GM10266 (cell line): ENCODE data around the gene PFKFB3.

ENCODE experiments used
- DNase-seq: peaks from one replicate; pipeline ENCODE4 v3.0.0; 2012; ENCODE audit errors: extremely low spot score
- TF ChIP-seq, protein P1 (sequence below): IDR thresholded peaks from 2 replicates; pipeline ENCODE4 v1.5.1; 2012; ENCODE audit warnings: mild to moderate bottlenecking, low read depth; ENCODE audit not compliant: control insufficient read depth, insufficient read depth; ENCODE audit errors: missing control alignments

Gene PFKFB3

GRCh38 chr10:6227346-6227745 lies 24.6 kb downstream of the PFKFB3 start:
- TF ChIP-seq, protein P1, sequence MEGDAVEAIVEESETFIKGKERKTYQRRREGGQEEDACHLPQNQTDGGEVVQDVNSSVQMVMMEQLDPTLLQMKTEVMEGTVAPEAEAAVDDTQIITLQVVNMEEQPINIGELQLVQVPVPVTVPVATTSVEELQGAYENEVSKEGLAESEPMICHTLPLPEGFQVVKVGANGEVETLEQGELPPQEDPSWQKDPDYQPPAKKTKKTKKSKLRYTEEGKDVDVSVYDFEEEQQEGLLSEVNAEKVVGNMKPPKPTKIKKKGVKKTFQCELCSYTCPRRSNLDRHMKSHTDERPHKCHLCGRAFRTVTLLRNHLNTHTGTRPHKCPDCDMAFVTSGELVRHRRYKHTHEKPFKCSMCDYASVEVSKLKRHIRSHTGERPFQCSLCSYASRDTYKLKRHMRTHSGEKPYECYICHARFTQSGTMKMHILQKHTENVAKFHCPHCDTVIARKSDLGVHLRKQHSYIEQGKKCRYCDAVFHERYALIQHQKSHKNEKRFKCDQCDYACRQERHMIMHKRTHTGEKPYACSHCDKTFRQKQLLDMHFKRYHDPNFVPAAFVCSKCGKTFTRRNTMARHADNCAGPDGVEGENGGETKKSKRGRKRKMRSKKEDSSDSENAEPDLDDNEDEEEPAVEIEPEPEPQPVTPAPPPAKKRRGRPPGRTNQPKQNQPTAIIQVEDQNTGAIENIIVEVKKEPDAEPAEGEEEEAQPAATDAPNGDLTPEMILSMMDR = no peak
- DNase-seq = no peak

GRCh38 chr10:6228010-6228511 lies 25.3 kb downstream of the PFKFB3 start:
- no peak for DNase-seq
- TF ChIP-seq, protein P1 = no peak

DNA sequence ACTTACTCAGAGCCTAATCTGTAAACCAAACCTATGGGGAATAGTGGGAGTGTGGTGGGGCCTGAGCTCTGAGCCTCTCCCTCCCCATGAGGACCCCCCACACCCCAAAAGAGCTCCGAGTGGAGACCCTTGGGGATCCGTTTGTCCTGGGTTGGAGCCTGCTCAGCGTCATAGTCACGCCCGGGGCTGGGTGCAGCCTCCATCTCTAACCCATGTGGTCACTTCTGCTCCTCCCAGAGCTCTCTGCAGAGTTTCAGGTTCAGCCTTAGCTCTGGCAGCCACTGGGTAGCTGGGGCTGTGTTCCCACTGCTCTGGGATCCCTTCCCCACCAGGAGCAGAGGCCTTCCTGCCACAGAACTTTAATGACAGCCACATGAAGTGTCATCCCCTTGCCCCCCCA lies 25.9 kb downstream of the PFKFB3 start:
- TF ChIP-seq, protein P1 = no peak
- no peak for DNase-seq

GRCh38 chr10:6229290-6229689 lies 26.6 kb downstream of the PFKFB3 start:
- TF ChIP-seq, protein P1 = no peak
- no peak for DNase-seq

DNA sequence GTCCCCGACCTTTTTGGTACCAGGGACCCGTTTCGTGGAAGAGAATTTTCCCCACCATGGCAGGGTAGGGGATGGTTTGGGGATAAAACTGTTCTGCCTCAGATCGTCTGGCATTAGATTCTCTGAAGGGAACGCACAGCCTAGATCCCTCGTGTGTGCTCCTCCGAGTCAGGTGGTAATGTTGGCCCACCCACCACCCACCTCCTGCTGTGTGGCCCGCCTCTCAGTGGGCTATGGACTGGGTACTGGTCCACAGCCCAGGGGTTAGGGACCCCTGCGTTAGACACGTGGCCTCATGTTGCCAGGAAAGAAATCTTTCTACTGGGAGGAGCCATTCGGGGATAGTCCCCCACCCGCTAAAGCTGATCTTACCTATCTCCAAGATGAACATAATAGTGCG lies 27.0 kb downstream of the PFKFB3 start:
- TF ChIP-seq, protein P1 = no peak
- no peak for DNase-seq

DNA sequence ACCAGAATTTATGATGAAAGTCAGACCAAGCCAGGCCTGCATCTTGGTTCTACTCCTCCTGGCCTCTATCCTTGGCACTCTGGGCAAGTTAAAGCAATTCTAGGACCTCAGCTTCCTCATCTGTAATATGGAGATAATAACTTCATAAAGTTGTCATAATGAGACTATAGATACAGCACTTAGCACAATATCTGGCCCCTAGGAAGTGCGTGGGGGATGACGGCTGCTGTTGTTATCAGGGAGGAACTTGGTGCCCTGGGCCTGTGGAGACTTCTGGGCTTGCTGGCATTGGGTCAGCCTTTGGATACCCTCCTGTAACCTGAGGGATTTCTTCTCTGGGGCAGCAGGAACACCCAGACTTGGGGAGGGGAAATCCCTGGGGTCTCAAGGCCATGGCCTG lies 27.6 kb downstream of the PFKFB3 start:
- DNase-seq = no peak
- TF ChIP-seq, protein P1 = no peak

DNA sequence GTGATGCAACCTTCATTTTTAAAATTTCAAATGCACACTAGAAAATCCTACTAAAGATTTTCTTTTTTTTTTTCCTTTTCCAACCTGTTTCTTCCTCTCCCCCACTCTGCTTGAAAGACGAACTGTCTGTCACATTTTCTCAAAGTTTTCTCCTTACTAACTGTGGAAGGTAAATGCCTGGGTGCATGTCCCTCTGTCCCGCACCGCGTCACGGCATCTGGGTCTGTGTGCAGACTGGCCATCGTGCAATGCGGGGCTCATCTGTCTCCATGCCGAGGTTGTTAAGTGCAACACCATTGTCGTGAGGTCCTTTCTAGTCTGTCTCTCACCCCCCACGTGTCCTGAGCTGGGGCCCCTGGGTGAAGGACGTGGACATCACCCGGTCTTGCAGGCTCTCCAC lies 28.4 kb downstream of the PFKFB3 start:
- TF ChIP-seq, protein P1 = no peak
- DNase-seq = no peak
